MM.1S (cell line): ENCODE results near the gene AJM1.

ENCODE experiments used
- DNase-seq: peaks from one replicate; pipeline ENCODE4 v3.0.0-alpha.2; 2015
- H2AFZ ChIP-seq: fragments of 300-600 bp; sonication (generic); 2 replicates; pipeline ENCODE4 v1.6.0; 2016; ENCODE audit warnings: antibody characterized with exemption, low read length
- H3F3A ChIP-seq: fragments of 300-600 bp; sonication (generic); 2 replicates; pipeline ENCODE4 v1.6.1; 2016; ENCODE audit warnings: mild to moderate bottlenecking, antibody characterized with exemption, low read length, moderate library complexity, mixed read lengths; ENCODE audit not compliant: insufficient read depth
- H3K27ac ChIP-seq: fragments of 300-600 bp; sonication (generic); 2 replicates; pipeline ENCODE4 v1.5.1; 2016; ENCODE audit warnings: mild to moderate bottlenecking, low read length
- H3K27me3 ChIP-seq: fragments of 300-600 bp; sonication (generic); replicated peaks from 2 replicates; pipeline ENCODE4 v1.6.0; 2016; ENCODE audit warnings: low read length; ENCODE audit not compliant: insufficient read depth
- H3K36me3 ChIP-seq: fragments of 300-600 bp; sonication (generic); replicated peaks from 2 replicates; pipeline ENCODE4 v1.6.1; 2016; ENCODE audit warnings: mild to moderate bottlenecking, low read length, mixed read lengths; ENCODE audit not compliant: insufficient read depth
- H3K4me1 ChIP-seq: fragments of 300-600 bp; sonication (generic); 2 replicates; pipeline ENCODE4 v1.6.1; 2016; ENCODE audit warnings: low read length, mixed read lengths
- H3K4me2 ChIP-seq: fragments of 300-600 bp; sonication (generic); 2 replicates; pipeline ENCODE4 v1.6.0; 2016; ENCODE audit warnings: low read depth, low read length
- H3K4me3 ChIP-seq: fragments of 300-600 bp; sonication (generic); 2 replicates; pipeline ENCODE4 v1.5.1; 2016; ENCODE audit warnings: low read length, mixed read lengths
- H3K79me2 ChIP-seq: fragments of 300-600 bp; sonication (generic); 2 replicates; pipeline ENCODE4 v1.6.1; 2016; ENCODE audit warnings: mixed run types, low read length, mixed read lengths
- H3K9ac ChIP-seq: fragments of 300-600 bp; sonication (generic); 2 replicates; pipeline ENCODE4 v1.6.1; 2016; ENCODE audit warnings: low read length, mixed read lengths
- H3K9me2 ChIP-seq: fragments of 300-600 bp; sonication (generic); replicated peaks from 2 replicates; pipeline ENCODE4 v1.6.1; 2016; ENCODE audit warnings: mild to moderate bottlenecking, low read length, mixed read lengths; ENCODE audit not compliant: insufficient read depth
- H3K9me3 ChIP-seq: fragments of 300-600 bp; sonication (generic); replicated peaks from 2 replicates; pipeline ENCODE4 v1.6.1; 2016; ENCODE audit warnings: mild to moderate bottlenecking, low read length, mixed read lengths; ENCODE audit not compliant: insufficient read depth
- H4K20me1 ChIP-seq: fragments of 300-600 bp; sonication (generic); 2 replicates; pipeline ENCODE4 v1.6.1; 2016; ENCODE audit warnings: mild to moderate bottlenecking, low read length, moderate library complexity, mixed read lengths; ENCODE audit not compliant: insufficient read depth
- EZH2 ChIP-seq: fragments of 300-600 bp; sonication (generic); optimal IDR thresholded peaks from 2 replicates; pipeline ENCODE3; 2017; ENCODE audit warnings: low read depth, mild to moderate bottlenecking, antibody characterized with exemption, low read length, mixed read lengths
- EZH2phosphoT487 ChIP-seq: fragments of 300-600 bp; sonication (generic); IDR thresholded peaks from 2 replicates; pipeline ENCODE4 v1.6.1; 2018; ENCODE audit warnings: antibody characterized with exemption, low read length
- TF ChIP-seq, protein P1 (sequence below): fragments of 300-600 bp; sonication (generic); IDR thresholded peaks from 2 replicates; pipeline ENCODE4 v1.5.1; 2016; ENCODE audit warnings: antibody characterized with exemption, low read length, mixed read lengths

Gene AJM1

GRCh38 chr9:136808075-136808805 lies 34.0 kb upstream of the AJM1 start:
- Histone ChIP-seq H3K9me3 (no peaks in the 10 kb centered on the region), H3K4me3 (peak overlapping the region; percentile 90), H3K79me2 (peaks cover 62% of the 10 kb centered on the region), H3K4me1 (peaks cover 21% of the 10 kb centered on the region; the same call in 1 of the 2 replicates), H3K4me2 (peak overlapping the region; percentile 57), H3K36me3 (no peaks in the 10 kb centered on the region), H3F3A (peaks cover 3% of the 10 kb centered on the region; the same call in 1 of the 2 replicates), H3K27ac (no peak overlapping the region), H4K20me1 (no peaks in the 10 kb centered on the region), H3K27me3 (no peaks in the 10 kb centered on the region), H2AFZ (no peak overlapping the region; the same call in 1 of the 2 replicates), H3K9me2 (no peaks in the 10 kb centered on the region), H3K9ac (peak overlapping the region; percentile 81)
- TF ChIP-seq, protein P1, sequence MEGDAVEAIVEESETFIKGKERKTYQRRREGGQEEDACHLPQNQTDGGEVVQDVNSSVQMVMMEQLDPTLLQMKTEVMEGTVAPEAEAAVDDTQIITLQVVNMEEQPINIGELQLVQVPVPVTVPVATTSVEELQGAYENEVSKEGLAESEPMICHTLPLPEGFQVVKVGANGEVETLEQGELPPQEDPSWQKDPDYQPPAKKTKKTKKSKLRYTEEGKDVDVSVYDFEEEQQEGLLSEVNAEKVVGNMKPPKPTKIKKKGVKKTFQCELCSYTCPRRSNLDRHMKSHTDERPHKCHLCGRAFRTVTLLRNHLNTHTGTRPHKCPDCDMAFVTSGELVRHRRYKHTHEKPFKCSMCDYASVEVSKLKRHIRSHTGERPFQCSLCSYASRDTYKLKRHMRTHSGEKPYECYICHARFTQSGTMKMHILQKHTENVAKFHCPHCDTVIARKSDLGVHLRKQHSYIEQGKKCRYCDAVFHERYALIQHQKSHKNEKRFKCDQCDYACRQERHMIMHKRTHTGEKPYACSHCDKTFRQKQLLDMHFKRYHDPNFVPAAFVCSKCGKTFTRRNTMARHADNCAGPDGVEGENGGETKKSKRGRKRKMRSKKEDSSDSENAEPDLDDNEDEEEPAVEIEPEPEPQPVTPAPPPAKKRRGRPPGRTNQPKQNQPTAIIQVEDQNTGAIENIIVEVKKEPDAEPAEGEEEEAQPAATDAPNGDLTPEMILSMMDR, result no peak
- TF ChIP-seq EZH2 (no peak), EZH2phosphoT487 (no peak)
- DNase-seq, result peak; percentile 22

- Histone ChIP-seq H3K79me2 (peaks cover 65% of the 10 kb centered on the region), H3K9me2 (no peaks in the 10 kb centered on the region), H3K9ac (peak overlapping the region; percentile 58; the same call in 1 of the 2 replicates), H3K4me2 (peak overlapping the region; percentile 57), H3K4me1 (peaks cover 21% of the 10 kb centered on the region; the same call in 1 of the 2 replicates), H3K4me3 (peak overlapping the region; percentile 90), H4K20me1 (no peaks in the 10 kb centered on the region), H3K27me3 (no peaks in the 10 kb centered on the region), H3K9me3 (no peaks in the 10 kb centered on the region), H2AFZ (no peak overlapping the region), H3K36me3 (no peaks in the 10 kb centered on the region), H3F3A (peaks cover 3% of the 10 kb centered on the region; the same call in 1 of the 2 replicates), H3K27ac (no peak overlapping the region)
- DNase-seq, result peak; percentile 14
- TF ChIP-seq EZH2phosphoT487, result no peak
- TF ChIP-seq, protein P1, result no peak
These were observed 33.5 kb upstream of the AJM1 start for GRCh38 chr9:136808806-136809158.

- Histone ChIP-seq H3K9ac (no peak overlapping the region), H3K4me1 (peaks cover 4% of the 10 kb centered on the region; the same call in 1 of the 2 replicates), H3K4me2 (no peak overlapping the region), H3K27me3 (no peaks in the 10 kb centered on the region), H3K36me3 (no peaks in the 10 kb centered on the region), H3F3A (no peaks in the 10 kb centered on the region), H2AFZ (no peak overlapping the region), H3K4me3 (no peak overlapping the region), H3K9me3 (no peaks in the 10 kb centered on the region), H3K27ac (no peak overlapping the region), H4K20me1 (no peaks in the 10 kb centered on the region), H3K79me2 (peaks cover 65% of the 10 kb centered on the region), H3K9me2 (no peaks in the 10 kb centered on the region)
- no peak for TF ChIP-seq EZH2
- no peak for TF ChIP-seq EZH2phosphoT487
- TF ChIP-seq, protein P1, result no peak
- DNase-seq, result no peak
These were observed 27.4 kb upstream of the AJM1 start for GRCh38 chr9:136814725-136815421.
